Sigmoid colon (tissue), 7 donors: ENCODE data around the gene FAM13C. TPM values are rescaled to one million over a fixed set of nuclear protein-coding genes. Genes with fewer than 3 reads are reported as not detected.

Experiments
- DNase-seq: peaks from one replicate; pipeline ENCODE4 v3.0.0-alpha.2; 2019
- H3K27ac ChIP-seq, 4 donors: fragments of 200-600 bp; sonication (generic); one replicate each; pipeline ENCODE4 v1.5.1; 2016 to 2019; ENCODE audit warnings: mild to moderate bottlenecking in 1 of 4
- H3K27me3 ChIP-seq, 3 donors: fragments of 200-600 bp; sonication (generic); one replicate each; pipeline ENCODE4 v1.5.1; 2019; ENCODE audit warnings: mild to moderate bottlenecking in 1 of 3
- H3K36me3 ChIP-seq, 4 donors: fragments of 200-600 bp; sonication (generic); one replicate each; pipeline ENCODE4 v1.5.1; 2016 to 2019
- H3K4me1 ChIP-seq, 4 donors: fragments of 200-600 bp; sonication (generic); one replicate each; pipeline ENCODE4 v1.5.1; 2017 to 2019
- H3K4me3 ChIP-seq, 4 donors: fragments of 200-600 bp; sonication (generic); one replicate each; pipeline ENCODE4 v1.5.1; 2017 to 2019; ENCODE audit warnings: mild to moderate bottlenecking in 2 of 4, moderate library complexity in 1 of 4
- H3K9me3 ChIP-seq, 4 donors: fragments of 200-600 bp in 3 of 4; sonication (generic) in 3 of 4; one replicate each; pipeline versions ENCODE4 v1.5.1 to v1.6.1; 2013 to 2019
- EP300 ChIP-seq, 4 donors: sonication (generic); formaldehyde crosslinking; IDR thresholded peaks; one replicate each; pipeline ENCODE4 v1.6.1; 2017; ENCODE audit warnings: antibody characterized with exemption in 4 of 4
- POLR2A ChIP-seq, 2 donors: fragments of 450-650 bp; IDR thresholded peaks; one replicate each; pipeline ENCODE4 v1.6.1; 2016; ENCODE audit warnings: antibody characterized with exemption in 2 of 2, mild to moderate bottlenecking in 2 of 2, moderate library complexity in 2 of 2
- POLR2AphosphoS5 ChIP-seq, 4 donors: sonication (generic); formaldehyde crosslinking; IDR thresholded peaks; one replicate each; pipeline ENCODE4 v1.6.1; 2017; ENCODE audit warnings: antibody characterized with exemption in 4 of 4
- WGBS, 2 donors: extraction: QIAGEN DNeasy Blood & Tissue Kit; methylation state at CpG; one replicate each; pipeline ENCODE4 v1.1.7; 2013; 5-methylcytosine and 5-hydroxymethylcytosine counted together
- intact Hi-C: fragments of 100-400 bp; cut with DNase I; formaldehyde crosslinking; loops from one replicate; pipeline ENCODE4 v1.15.1; 2023
- polyA plus RNA-seq, 3 donors: library from polyadenylated mRNA; stranded (reverse); fragments of 200-250 nt; gene quantifications; one replicate each; pipeline ENCODE4 v1.2.3, GENCODE V29; 2013
- total RNA-seq, 4 donors: library from RNA; depleted of rRNA; stranded (reverse); fragments of >200 nt; gene quantifications; one replicate each; pipeline ENCODE4 v1.1.0, GENCODE V29; 2016
- TF ChIP-seq, protein P1 (sequence below), 4 experiments: fragments of 450-650 bp in 3 of 4; fragments of 200-600 bp in 1 of 4; IDR thresholded peaks; one replicate each; pipeline ENCODE4 v1.5.1; 2016 to 2019; ENCODE audit warnings: antibody characterized with exemption in 4 of 4, mild to moderate bottlenecking in 3 of 4, moderate library complexity in 2 of 4
- donor health status: healthy with polysubstance abuse.
- donor health status: Bipolar disorder and iron deficiency.
- donor health status: healthy.

FAM13C gene
- total and polyA plus RNA-seq, 7 donors = 0.92 to 33.9 (median 13.8) TPM

- no peaks in the 10 kb centered on the region for H3K9me3 ChIP-seq
- H3K36me3 ChIP-seq = peaks cover 3 to 41% (median 9%) of the 10 kb centered on the region in 4 donors
- WGBS, 2 donors = 52 to 69% methylated on average over 5 of the region's 5 CpGs
Measured at GRCh38 chr10:59265141-59265540, 97.2 kb downstream of the FAM13C start.

GRCh38 chr10:59258890-59259289 is 103.5 kb downstream of the FAM13C start:
- WGBS, 2 donors = 93 to 97% methylated on average over 1 of the region's 1 CpG
- no peak for TF ChIP-seq POLR2AphosphoS5 (IDR thresholded peaks at IDR 0.05)
- TF ChIP-seq, protein P1, sequence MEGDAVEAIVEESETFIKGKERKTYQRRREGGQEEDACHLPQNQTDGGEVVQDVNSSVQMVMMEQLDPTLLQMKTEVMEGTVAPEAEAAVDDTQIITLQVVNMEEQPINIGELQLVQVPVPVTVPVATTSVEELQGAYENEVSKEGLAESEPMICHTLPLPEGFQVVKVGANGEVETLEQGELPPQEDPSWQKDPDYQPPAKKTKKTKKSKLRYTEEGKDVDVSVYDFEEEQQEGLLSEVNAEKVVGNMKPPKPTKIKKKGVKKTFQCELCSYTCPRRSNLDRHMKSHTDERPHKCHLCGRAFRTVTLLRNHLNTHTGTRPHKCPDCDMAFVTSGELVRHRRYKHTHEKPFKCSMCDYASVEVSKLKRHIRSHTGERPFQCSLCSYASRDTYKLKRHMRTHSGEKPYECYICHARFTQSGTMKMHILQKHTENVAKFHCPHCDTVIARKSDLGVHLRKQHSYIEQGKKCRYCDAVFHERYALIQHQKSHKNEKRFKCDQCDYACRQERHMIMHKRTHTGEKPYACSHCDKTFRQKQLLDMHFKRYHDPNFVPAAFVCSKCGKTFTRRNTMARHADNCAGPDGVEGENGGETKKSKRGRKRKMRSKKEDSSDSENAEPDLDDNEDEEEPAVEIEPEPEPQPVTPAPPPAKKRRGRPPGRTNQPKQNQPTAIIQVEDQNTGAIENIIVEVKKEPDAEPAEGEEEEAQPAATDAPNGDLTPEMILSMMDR (IDR thresholded peaks at IDR 0.05) = no peak
- TF ChIP-seq POLR2A (IDR thresholded peaks at IDR 0.05) = no peak
- TF ChIP-seq EP300 (IDR thresholded peaks at IDR 0.05) = no peak
- no peaks in the 10 kb centered on the region for H3K27me3 ChIP-seq
- H3K9me3 ChIP-seq = no peaks in the 10 kb centered on the region
- no peak for DNase-seq
- intact Hi-C loops = no loop called here
- no peak overlapping the region for H3K4me3 ChIP-seq
- H3K36me3 ChIP-seq = peaks cover 0 to 4% (median 1%) of the 10 kb centered on the region in 4 donors
- H3K4me1 ChIP-seq = peaks cover 0 to 12% (median 5%) of the 10 kb centered on the region in 4 donors
- H3K27ac ChIP-seq = no peak overlapping the region

More at GRCh38 chr10:59265141-59265540, 97.2 kb downstream of the FAM13C start:
- DNase-seq = no peak
- Histone ChIP-seq H3K4me1 (no peaks in the 10 kb centered on the region), H3K27ac (no peak overlapping the region), H3K4me3 (no peak overlapping the region), H3K27me3 (no peaks in the 10 kb centered on the region)
- TF ChIP-seq POLR2AphosphoS5 (IDR thresholded peaks at IDR 0.05) = no peak
- no peak for TF ChIP-seq EP300 (IDR thresholded peaks at IDR 0.05)
- no peak for TF ChIP-seq POLR2A (IDR thresholded peaks at IDR 0.05)
- TF ChIP-seq, protein P1 (IDR thresholded peaks at IDR 0.05) = no peak
- intact Hi-C loops = no loop called here

DNA sequence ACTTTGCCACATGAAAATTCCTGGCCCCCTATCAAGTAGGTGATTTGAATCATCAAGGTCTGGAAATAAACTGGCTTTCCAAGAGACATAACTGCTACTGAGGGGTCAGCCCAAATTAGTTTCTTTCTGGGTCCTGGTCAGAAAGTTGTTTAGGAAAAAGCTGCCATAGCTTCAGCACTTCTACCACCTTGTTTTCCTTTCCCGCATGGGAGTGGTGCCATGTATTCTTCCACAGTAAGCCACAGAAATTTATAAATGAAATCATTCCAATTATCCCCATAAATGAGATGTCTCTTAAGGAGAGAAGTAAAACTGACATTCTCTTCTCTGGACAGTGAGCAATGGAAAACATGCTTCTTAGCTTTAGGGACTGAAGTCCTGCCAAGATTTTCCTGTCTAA is 105.1 kb downstream of the FAM13C start:
- no peak for DNase-seq
- Histone ChIP-seq H3K4me1 (peaks cover 0 to 12% (median 5%) of the 10 kb centered on the region in 4 donors), H3K27ac (peak overlapping the region in 1 of 4 donors; percentile 12), H3K9me3 (no peaks in the 10 kb centered on the region), H3K27me3 (no peaks in the 10 kb centered on the region), H3K36me3 (peaks cover 0 to 21% (median 12%) of the 10 kb centered on the region in 4 donors), H3K4me3 (no peak overlapping the region)
- WGBS, 2 donors = 90 to 93% methylated on average over 1 of the region's 1 CpG
- intact Hi-C loops = no loop called here
- TF ChIP-seq, protein P1 (IDR thresholded peaks at IDR 0.05) = no peak
- TF ChIP-seq POLR2AphosphoS5 (IDR thresholded peaks at IDR 0.05) = no peak
- TF ChIP-seq EP300 (IDR thresholded peaks at IDR 0.05) = no peak
- no peak for TF ChIP-seq POLR2A (IDR thresholded peaks at IDR 0.05)

DNA sequence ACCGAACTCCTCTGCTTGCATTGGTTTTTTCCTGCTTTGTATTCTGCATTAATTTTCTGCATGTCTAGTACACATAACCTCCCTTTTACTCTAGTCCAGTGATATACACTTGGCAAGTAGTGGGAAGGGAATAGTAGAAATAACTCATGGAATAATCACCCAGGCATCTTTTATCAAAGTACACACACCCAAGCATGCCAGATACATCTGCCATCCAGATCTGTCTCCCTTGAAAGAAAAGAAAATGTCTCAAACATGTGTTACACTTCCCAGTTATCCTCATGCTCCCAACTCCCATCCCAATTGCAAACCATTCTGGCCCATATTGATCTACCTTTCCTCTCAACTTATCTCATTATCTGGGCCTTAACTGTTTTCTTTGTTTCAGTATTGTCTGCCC is 106.9 kb downstream of the FAM13C start:
- TF ChIP-seq EP300 (IDR thresholded peaks at IDR 0.05) = no peak
- no peak for TF ChIP-seq POLR2AphosphoS5 (IDR thresholded peaks at IDR 0.05)
- TF ChIP-seq, protein P1 (IDR thresholded peaks at IDR 0.05) = no peak
- TF ChIP-seq POLR2A (IDR thresholded peaks at IDR 0.05) = no peak
- Histone ChIP-seq H3K9me3 (no peaks in the 10 kb centered on the region), H3K27ac (no peak overlapping the region), H3K27me3 (no peaks in the 10 kb centered on the region), H3K4me3 (no peak overlapping the region), H3K36me3 (peaks cover 0 to 38% (median 12%) of the 10 kb centered on the region in 4 donors), H3K4me1 (peaks cover 0 to 12% (median 5%) of the 10 kb centered on the region in 4 donors)
- 95 to 97% methylated on average over 1 of the region's 1 CpG for WGBS, 2 donors
- intact Hi-C loops = no loop called here
- no peak for DNase-seq

DNA sequence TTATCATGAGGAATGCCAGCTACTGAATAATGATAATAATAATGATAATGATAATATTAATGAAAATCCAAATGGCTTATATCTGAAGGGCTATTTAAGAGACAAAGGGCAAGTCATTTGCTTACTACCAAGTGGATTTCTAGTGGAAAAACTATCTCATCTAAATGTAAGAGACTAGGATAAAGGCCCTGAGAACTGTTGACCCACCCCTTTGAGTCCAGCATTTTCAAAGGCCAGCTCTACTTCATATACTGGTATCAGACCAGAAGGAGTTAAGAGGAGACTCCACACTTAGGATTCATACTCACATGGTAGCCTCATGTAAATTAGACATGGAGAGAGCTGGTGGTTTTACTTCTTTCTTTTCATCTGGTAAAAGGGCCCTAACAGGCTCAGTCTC is 109.9 kb downstream of the FAM13C start:
- intact Hi-C loops = no loop called here
- H3K36me3 ChIP-seq = peaks cover 0 to 52% (median 12%) of the 10 kb centered on the region in 4 donors
- H3K27ac ChIP-seq = no peak overlapping the region
- H3K4me1 ChIP-seq = peaks cover 0 to 10% (median 5%) of the 10 kb centered on the region in 4 donors
- H3K27me3 ChIP-seq = no peaks in the 10 kb centered on the region
- no peaks in the 10 kb centered on the region for H3K9me3 ChIP-seq
- TF ChIP-seq POLR2A (IDR thresholded peaks at IDR 0.05) = no peak
- TF ChIP-seq POLR2AphosphoS5 (IDR thresholded peaks at IDR 0.05) = no peak
- no peak for TF ChIP-seq EP300 (IDR thresholded peaks at IDR 0.05)
- TF ChIP-seq, protein P1 (IDR thresholded peaks at IDR 0.05) = no peak
- no peak overlapping the region for H3K4me3 ChIP-seq
- no peak for DNase-seq
